ENCODE measurements around the gene RIMS1. TPM values are rescaled to one million over a fixed set of nuclear protein-coding genes. Genes with fewer than 3 reads are reported as not detected.
A peak's percentile ranks its signal among the peaks of the same experiment; 100 is the strongest.

RIMS1 gene
- total RNA-seq, 2 donors from 2014 or later: 3.5 to 5.7 TPM

DNA sequence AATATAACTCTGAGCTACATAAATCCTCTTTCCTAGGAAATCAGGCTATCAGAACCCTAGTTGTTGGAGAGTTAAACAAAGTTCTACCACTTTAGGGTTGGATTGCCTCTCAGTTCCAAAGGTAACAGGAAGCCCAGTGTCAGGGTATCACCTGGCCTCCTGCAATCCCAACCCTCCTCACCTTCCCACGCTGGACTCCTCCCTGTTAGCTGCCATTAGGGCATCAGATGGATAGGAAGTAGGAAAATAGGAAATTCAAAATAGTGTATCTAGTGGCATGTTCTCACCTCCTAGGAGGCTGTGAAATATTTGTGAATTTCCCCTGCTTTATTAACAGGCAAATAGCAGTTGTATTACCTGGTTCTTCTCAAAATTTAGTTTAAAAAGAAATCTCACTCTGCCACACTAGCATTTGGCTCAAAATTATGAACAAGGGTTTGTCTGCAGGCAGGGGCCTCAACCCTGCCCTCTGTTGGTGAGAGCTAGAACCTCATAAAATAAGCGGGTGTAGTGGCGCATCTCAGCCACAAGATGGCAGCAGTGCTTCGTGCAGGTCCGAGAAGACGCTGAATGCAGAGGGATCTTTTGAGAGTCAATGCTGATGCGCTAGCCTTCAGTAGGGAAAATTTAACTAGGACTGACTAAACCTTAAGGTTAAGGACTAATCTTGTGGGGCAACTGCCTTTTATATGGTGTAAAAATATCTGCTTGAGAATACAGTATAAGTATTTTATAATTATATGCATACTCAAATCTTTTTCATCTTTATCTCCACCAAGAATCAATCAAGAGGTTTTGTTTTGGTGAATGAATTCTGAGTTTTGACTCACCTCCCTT is 525.7 kb downstream of the RIMS1 start:
- DNase-seq (ENCODE audit: low spot score) (peak; percentile 7), ATAC-seq (ENCODE audit: insufficient number of reproducible peaks, low FRiP score, low read depth) (no peak)
- Histone ChIP-seq H3K36me3 (no peaks in the 10 kb centered on the region), H3K4me3 (no peak overlapping the region), H3K27me3 (replicated peaks; ENCODE audit: insufficient read depth) (no peaks in the 10 kb centered on the region), H3K4me1 (ENCODE audit: control insufficient read depth in 1 of 2, low read depth in 2 of 2) (no peaks in the 10 kb centered on the region), H3K27ac (no peak overlapping the region), H3K9me3 (no peaks in the 10 kb centered on the region)
- TF ChIP-seq, protein P1, sequence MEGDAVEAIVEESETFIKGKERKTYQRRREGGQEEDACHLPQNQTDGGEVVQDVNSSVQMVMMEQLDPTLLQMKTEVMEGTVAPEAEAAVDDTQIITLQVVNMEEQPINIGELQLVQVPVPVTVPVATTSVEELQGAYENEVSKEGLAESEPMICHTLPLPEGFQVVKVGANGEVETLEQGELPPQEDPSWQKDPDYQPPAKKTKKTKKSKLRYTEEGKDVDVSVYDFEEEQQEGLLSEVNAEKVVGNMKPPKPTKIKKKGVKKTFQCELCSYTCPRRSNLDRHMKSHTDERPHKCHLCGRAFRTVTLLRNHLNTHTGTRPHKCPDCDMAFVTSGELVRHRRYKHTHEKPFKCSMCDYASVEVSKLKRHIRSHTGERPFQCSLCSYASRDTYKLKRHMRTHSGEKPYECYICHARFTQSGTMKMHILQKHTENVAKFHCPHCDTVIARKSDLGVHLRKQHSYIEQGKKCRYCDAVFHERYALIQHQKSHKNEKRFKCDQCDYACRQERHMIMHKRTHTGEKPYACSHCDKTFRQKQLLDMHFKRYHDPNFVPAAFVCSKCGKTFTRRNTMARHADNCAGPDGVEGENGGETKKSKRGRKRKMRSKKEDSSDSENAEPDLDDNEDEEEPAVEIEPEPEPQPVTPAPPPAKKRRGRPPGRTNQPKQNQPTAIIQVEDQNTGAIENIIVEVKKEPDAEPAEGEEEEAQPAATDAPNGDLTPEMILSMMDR (IDR thresholded peaks at IDR 0.05): peak; percentile 100

DNA sequence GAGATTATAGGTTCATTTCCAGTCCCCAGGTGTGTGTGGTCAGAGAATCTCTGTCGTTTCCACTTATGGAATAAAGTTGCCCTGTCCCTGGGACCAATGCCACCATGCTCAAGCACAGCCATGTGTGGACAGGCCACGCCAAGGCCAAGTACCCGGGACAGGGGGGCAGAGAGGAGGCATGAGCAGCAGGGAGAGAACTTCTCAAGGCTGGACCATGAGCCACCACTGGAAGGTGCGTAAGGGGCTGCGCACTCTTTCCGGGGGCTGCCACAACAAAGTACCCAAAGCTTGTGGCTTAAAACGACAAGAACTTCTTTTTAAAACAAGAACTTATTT is 526.3 kb downstream of the RIMS1 start:
- H3K27ac ChIP-seq: no peak overlapping the region
- H3K9me3 ChIP-seq: no peaks in the 10 kb centered on the region
- no peak for ATAC-seq (ENCODE audit: insufficient number of reproducible peaks, low FRiP score, low read depth)
- no peaks in the 10 kb centered on the region for H3K36me3 ChIP-seq
- H3K4me1 ChIP-seq (ENCODE audit: control insufficient read depth in 1 of 2, low read depth in 2 of 2): no peaks in the 10 kb centered on the region
- no peak for DNase-seq (ENCODE audit: low spot score)
- H3K4me3 ChIP-seq: no peak overlapping the region
- TF ChIP-seq, protein P1 (IDR thresholded peaks at IDR 0.05): no peak
- H3K27me3 ChIP-seq (replicated peaks; ENCODE audit: insufficient read depth): no peaks in the 10 kb centered on the region

DNA sequence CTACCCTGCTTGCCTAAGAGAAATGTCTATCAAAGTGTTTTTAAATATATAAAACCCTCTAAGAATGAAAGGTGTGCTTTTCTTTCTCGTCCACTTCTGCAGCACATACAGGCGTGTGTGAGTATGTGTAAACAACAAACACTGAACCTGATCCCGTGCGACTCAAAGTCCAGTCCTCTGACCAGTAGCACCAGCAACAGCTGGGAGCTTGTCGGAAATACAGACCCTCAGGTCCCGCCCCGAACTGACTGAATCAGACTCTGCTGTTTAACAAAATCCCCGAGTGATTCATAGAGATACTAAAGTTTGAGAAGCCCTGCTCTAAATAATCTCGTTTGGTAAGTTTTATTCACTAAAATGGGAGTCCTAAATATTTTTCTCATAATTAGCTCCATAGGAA is 527.5 kb downstream of the RIMS1 start:
- no peak overlapping the region for H3K27ac ChIP-seq
- TF ChIP-seq, protein P1 (IDR thresholded peaks at IDR 0.05): no peak
- DNase-seq (ENCODE audit: low spot score) (no peak), ATAC-seq (ENCODE audit: insufficient number of reproducible peaks, low FRiP score, low read depth) (no peak)
- no peaks in the 10 kb centered on the region for H3K4me1 ChIP-seq (ENCODE audit: control insufficient read depth in 1 of 2, low read depth in 2 of 2)
- H3K36me3 ChIP-seq: no peaks in the 10 kb centered on the region
- no peaks in the 10 kb centered on the region for H3K27me3 ChIP-seq (replicated peaks; ENCODE audit: insufficient read depth)
- no peak overlapping the region for H3K4me3 ChIP-seq
- no peaks in the 10 kb centered on the region for H3K9me3 ChIP-seq

GRCh38 chr6:72414657-72415056 is 528.3 kb downstream of the RIMS1 start:
- Histone ChIP-seq H3K27me3 (replicated peaks; ENCODE audit: insufficient read depth) (no peaks in the 10 kb centered on the region), H3K27ac (no peak overlapping the region), H3K9me3 (no peaks in the 10 kb centered on the region), H3K4me3 (no peak overlapping the region), H3K4me1 (ENCODE audit: control insufficient read depth in 1 of 2, low read depth in 2 of 2) (no peaks in the 10 kb centered on the region), H3K36me3 (no peaks in the 10 kb centered on the region)
- TF ChIP-seq, protein P1 (IDR thresholded peaks at IDR 0.05): no peak
- ATAC-seq (ENCODE audit: insufficient number of reproducible peaks, low FRiP score, low read depth): no peak
- no peak for DNase-seq (ENCODE audit: low spot score)

GRCh38 chr6:72416744-72417465 is 530.6 kb downstream of the RIMS1 start:
- H3K27ac ChIP-seq: no peak overlapping the region
- no peaks in the 10 kb centered on the region for H3K4me1 ChIP-seq (ENCODE audit: control insufficient read depth in 1 of 2, low read depth in 2 of 2)
- no peak overlapping the region for H3K4me3 ChIP-seq
- no peaks in the 10 kb centered on the region for H3K27me3 ChIP-seq (replicated peaks; ENCODE audit: insufficient read depth)
- H3K9me3 ChIP-seq: no peaks in the 10 kb centered on the region
- DNase-seq (ENCODE audit: low spot score): no peak
- TF ChIP-seq, protein P1 (IDR thresholded peaks at IDR 0.05): no peak
- H3K36me3 ChIP-seq: no peaks in the 10 kb centered on the region
- ATAC-seq (ENCODE audit: insufficient number of reproducible peaks, low FRiP score, low read depth): no peak
